Activated T-cell treated with anti-CD3 and anti-CD28 coated beads, Interleukin-2, amount 50 U/mL, for 4 hours (primary cell): ENCODE measurements around the gene BRIP1. TPM values are rescaled to one million over a fixed set of nuclear protein-coding genes. Genes with fewer than 3 reads are reported as not detected.
"Not testable (repeated sequence)": the region's sequence is repeated elsewhere in the genome, so short reads cannot be mapped to it uniquely, and the experiment has no call there.

ENCODE experiments used
- ATAC-seq, 2 donors: fragments of 200-7000 bp; cut with Tn5 transposase; one replicate each; pipeline ENCODE4 v1.10.0; 2021
- DNase-seq: peaks from one replicate; pipeline ENCODE4 v3.0.0-alpha.2; 2020
- H3K27me3 Mint-ChIP-seq: one replicate; pipeline ENCODE4 v1.8.0; 2021; ENCODE audit warnings: low read depth, mixed read lengths
- H3K36me3 Mint-ChIP-seq: one replicate; pipeline ENCODE4 v1.8.0; 2022; ENCODE audit warnings: mixed read lengths; ENCODE audit not compliant: insufficient read depth
- H3K4me1 Mint-ChIP-seq: one replicate; pipeline ENCODE4 v1.8.0; 2021; ENCODE audit warnings: low read depth, mixed read lengths
- H3K4me3 Mint-ChIP-seq: one replicate; pipeline ENCODE4 v1.8.0; 2021; ENCODE audit warnings: mild to moderate bottlenecking, moderate library complexity, mixed read lengths
- H3K9me3 Mint-ChIP-seq: one replicate; pipeline ENCODE4 v1.8.0; 2021; ENCODE audit warnings: mixed read lengths
- total RNA-seq, 3 donors: library from RNA; stranded (reverse); gene quantifications; one replicate each; pipeline ENCODE4 v1.2.1, GENCODE V29; 2021

BRIP1 gene
- total RNA-seq, 3 donors from 2014 or later, result 5.0 to 5.8 (median 5.1) TPM

GRCh38 chr17:61720016-61720795 lies 143.1 kb downstream of the BRIP1 start:
- DNase-seq (no peak), ATAC-seq (no peak)
- Mint-ChIP-seq H3K4me1 (no peaks in the 10 kb centered on the region), H3K4me3 (no peak overlapping the region), H3K9me3 (peaks cover 23% of the 10 kb centered on the region), H3K27me3 (no peaks in the 10 kb centered on the region), H3K36me3 (no peaks in the 10 kb centered on the region)

- peaks cover 23% of the 10 kb centered on the region for H3K9me3 Mint-ChIP-seq
- not testable (repeated sequence) for H3K27me3 Mint-ChIP-seq, DNase-seq, H3K4me3 Mint-ChIP-seq, H3K4me1 Mint-ChIP-seq, ATAC-seq, H3K36me3 Mint-ChIP-seq
Observed at GRCh38 chr17:61719220-61719619, 144.1 kb downstream of the BRIP1 start.

GRCh38 chr17:61718022-61718421 lies 145.3 kb downstream of the BRIP1 start:
- DNase-seq (no peak), ATAC-seq (no peak)
- Mint-ChIP-seq H3K9me3 (peaks cover 23% of the 10 kb centered on the region), H3K4me1 (no peaks in the 10 kb centered on the region), H3K36me3 (no peaks in the 10 kb centered on the region), H3K27me3 (no peaks in the 10 kb centered on the region), H3K4me3 (no peak overlapping the region)

GRCh38 chr17:61717352-61717751 lies 146.0 kb downstream of the BRIP1 start:
- no peak for ATAC-seq
- H3K36me3 Mint-ChIP-seq, result no peaks in the 10 kb centered on the region

GRCh38 chr17:61716225-61716829 lies 147.0 kb downstream of the BRIP1 start:
- Mint-ChIP-seq H3K36me3 (peaks cover under 1% of the 10 kb centered on the region), H3K4me1 (no peaks in the 10 kb centered on the region), H3K9me3 (peaks cover 23% of the 10 kb centered on the region), H3K4me3 (no peak overlapping the region), H3K27me3 (no peaks in the 10 kb centered on the region)
- ATAC-seq, result no peak
- no peak for DNase-seq

More at GRCh38 chr17:61717352-61717751, 146.0 kb downstream of the BRIP1 start:
- Mint-ChIP-seq H3K9me3 (peaks cover 23% of the 10 kb centered on the region), H3K27me3 (no peaks in the 10 kb centered on the region), H3K4me1 (no peaks in the 10 kb centered on the region), H3K4me3 (no peak overlapping the region)
- no peak for DNase-seq

- Mint-ChIP-seq H3K36me3 (peaks cover 5% of the 10 kb centered on the region), H3K4me1 (no peaks in the 10 kb centered on the region), H3K9me3 (peaks cover 23% of the 10 kb centered on the region), H3K27me3 (no peaks in the 10 kb centered on the region), H3K4me3 (no peak overlapping the region)
- no peak for DNase-seq
- ATAC-seq, result no peak
Observed at GRCh38 chr17:61715348-61715747, 148.0 kb downstream of the BRIP1 start.

GRCh38 chr17:61714300-61714699 lies 149.0 kb downstream of the BRIP1 start:
- Mint-ChIP-seq H3K4me3 (no peak overlapping the region), H3K36me3 (peaks cover 5% of the 10 kb centered on the region), H3K4me1 (no peaks in the 10 kb centered on the region), H3K9me3 (peaks cover 20% of the 10 kb centered on the region), H3K27me3 (no peaks in the 10 kb centered on the region)
- DNase-seq (no peak), ATAC-seq (no peak)

GRCh38 chr17:61713035-61713434 lies 150.3 kb downstream of the BRIP1 start:
- Mint-ChIP-seq H3K36me3 (peaks cover 10% of the 10 kb centered on the region), H3K27me3 (no peaks in the 10 kb centered on the region), H3K4me1 (no peaks in the 10 kb centered on the region), H3K9me3 (peaks cover 13% of the 10 kb centered on the region), H3K4me3 (no peak overlapping the region)
- ATAC-seq, result no peak
- DNase-seq, result no peak

- Mint-ChIP-seq H3K4me1 (no peaks in the 10 kb centered on the region), H3K36me3 (peaks cover 15% of the 10 kb centered on the region), H3K9me3 (peaks cover 11% of the 10 kb centered on the region), H3K4me3 (no peak overlapping the region), H3K27me3 (no peaks in the 10 kb centered on the region)
- ATAC-seq, result no peak
- no peak for DNase-seq
Observed at GRCh38 chr17:61710546-61710945, 152.8 kb downstream of the BRIP1 start.

- Mint-ChIP-seq H3K9me3 (peaks cover 11% of the 10 kb centered on the region), H3K36me3 (peaks cover 15% of the 10 kb centered on the region), H3K4me3 (no peak overlapping the region), H3K27me3 (no peaks in the 10 kb centered on the region), H3K4me1 (no peaks in the 10 kb centered on the region)
- no peak for DNase-seq
- ATAC-seq, result no peak
Observed at GRCh38 chr17:61709567-61709966, 153.8 kb downstream of the BRIP1 start.

- no peaks in the 10 kb centered on the region for H3K27me3 Mint-ChIP-seq
- H3K9me3 Mint-ChIP-seq, result peaks cover 44% of the 10 kb centered on the region
- ATAC-seq (no peak), DNase-seq (no peak)
- H3K4me1 Mint-ChIP-seq, result no peaks in the 10 kb centered on the region
- H3K36me3 Mint-ChIP-seq, result peaks cover 9% of the 10 kb centered on the region
- H3K4me3 Mint-ChIP-seq, result no peak overlapping the region
Observed at GRCh38 chr17:61704935-61705449, 158.3 kb downstream of the BRIP1 start.

- no peak overlapping the region for H3K4me3 Mint-ChIP-seq
- peaks cover 2% of the 10 kb centered on the region for H3K36me3 Mint-ChIP-seq
- peaks cover 60% of the 10 kb centered on the region for H3K9me3 Mint-ChIP-seq
- no peaks in the 10 kb centered on the region for H3K27me3 Mint-ChIP-seq
- no peaks in the 10 kb centered on the region for H3K4me1 Mint-ChIP-seq
- no peak for DNase-seq
- no peak for ATAC-seq
Observed at GRCh38 chr17:61702450-61702849, 160.9 kb downstream of the BRIP1 start.

- no peak for DNase-seq
- no peak for ATAC-seq
- no peaks in the 10 kb centered on the region for H3K27me3 Mint-ChIP-seq
- H3K4me3 Mint-ChIP-seq, result no peak overlapping the region
- H3K9me3 Mint-ChIP-seq, result peaks cover 60% of the 10 kb centered on the region
- H3K4me1 Mint-ChIP-seq, result no peaks in the 10 kb centered on the region
- no peaks in the 10 kb centered on the region for H3K36me3 Mint-ChIP-seq
Observed at GRCh38 chr17:61701978-61702377, 161.3 kb downstream of the BRIP1 start.

- Mint-ChIP-seq H3K27me3 (no peaks in the 10 kb centered on the region), H3K36me3 (no peaks in the 10 kb centered on the region), H3K4me1 (no peaks in the 10 kb centered on the region), H3K4me3 (no peak overlapping the region), H3K9me3 (peaks cover 57% of the 10 kb centered on the region)
- ATAC-seq, result no peak
- DNase-seq, result no peak
Observed at GRCh38 chr17:61701334-61701733, 162.0 kb downstream of the BRIP1 start.

GRCh38 chr17:61700252-61700651 lies 163.1 kb downstream of the BRIP1 start:
- peaks cover 57% of the 10 kb centered on the region for H3K9me3 Mint-ChIP-seq
- no peak for ATAC-seq
- no peaks in the 10 kb centered on the region for H3K36me3 Mint-ChIP-seq
- no peaks in the 10 kb centered on the region for H3K27me3 Mint-ChIP-seq
- H3K4me1 Mint-ChIP-seq, result no peaks in the 10 kb centered on the region
- DNase-seq, result no peak
- H3K4me3 Mint-ChIP-seq, result no peak overlapping the region
